ENCODE measurements around the gene CHRNA4.

The CHRNA4 gene

GRCh38 chr20:63360850-63361518 is at the start of gene CHRNA4:
Gene CHRNA4 (minus strand): TSS chr20:63361349. CDS start chr20:63361165, 184 bp downstream.
- no peak for FAIRE-seq

GRCh38 chr20:63409834-63410435 is 48.8 kb upstream of the CHRNA4 start:
- no peak for FAIRE-seq

- FAIRE-seq = no peak
Observed at GRCh38 chr20:63409066-63409833, 48.1 kb upstream of the CHRNA4 start.

DNA sequence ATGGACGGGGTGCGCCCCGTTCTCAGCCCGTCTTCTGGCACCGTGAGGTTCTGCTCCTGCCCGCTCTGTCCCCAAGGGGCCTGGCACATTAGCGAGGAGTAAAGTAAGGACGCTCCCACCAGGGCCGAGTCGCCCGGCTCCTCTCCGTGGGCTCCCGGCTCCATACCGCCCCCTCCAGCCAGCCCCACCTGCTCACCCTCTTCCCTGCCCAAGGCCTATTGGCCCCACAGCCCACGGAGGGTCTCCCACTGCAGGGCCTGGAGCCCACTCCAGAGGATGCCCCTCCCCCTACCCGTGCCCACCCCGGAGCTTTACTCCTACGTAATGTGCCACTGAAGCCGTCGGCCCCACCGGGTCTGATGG is 47.5 kb upstream of the CHRNA4 start:
- no peak for FAIRE-seq

DNA sequence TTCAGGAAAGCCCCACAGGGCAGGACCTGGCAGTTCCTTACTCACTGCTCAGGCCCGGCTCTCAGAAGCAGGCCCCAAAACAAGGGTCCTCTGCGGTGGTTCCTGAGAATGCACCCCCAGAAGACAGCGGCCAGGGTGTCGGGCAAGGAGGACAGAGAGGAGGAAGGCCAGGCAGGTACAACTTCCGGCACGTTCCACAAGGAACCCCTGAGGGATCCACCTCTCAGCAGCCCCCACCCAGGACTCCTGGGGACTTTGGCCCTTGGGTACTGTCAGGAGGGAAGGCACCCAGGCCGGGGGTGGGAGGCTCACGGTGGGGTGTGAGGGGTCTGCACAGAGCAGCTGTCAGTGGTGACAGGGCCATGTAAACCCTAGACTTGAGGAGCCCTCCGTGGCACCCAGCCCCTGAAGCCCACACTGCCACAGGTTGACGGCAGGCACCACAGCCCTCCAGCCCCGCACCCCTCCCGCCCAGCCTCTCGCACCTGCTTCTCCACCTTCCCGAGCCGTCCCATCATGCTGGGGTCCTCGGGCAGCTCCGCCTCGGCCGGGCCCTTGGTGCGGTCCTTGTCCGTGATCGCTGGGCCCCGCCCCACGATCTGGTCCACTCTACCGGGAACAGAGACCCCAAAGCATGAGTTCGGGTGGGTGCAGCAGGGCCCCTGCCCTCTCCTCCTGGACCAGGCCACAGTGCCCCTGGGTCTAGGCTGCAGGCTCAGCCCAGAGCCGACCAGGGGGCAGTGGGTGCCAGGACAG is 47.0 kb upstream of the CHRNA4 start:
- FAIRE-seq = no peak

DNA sequence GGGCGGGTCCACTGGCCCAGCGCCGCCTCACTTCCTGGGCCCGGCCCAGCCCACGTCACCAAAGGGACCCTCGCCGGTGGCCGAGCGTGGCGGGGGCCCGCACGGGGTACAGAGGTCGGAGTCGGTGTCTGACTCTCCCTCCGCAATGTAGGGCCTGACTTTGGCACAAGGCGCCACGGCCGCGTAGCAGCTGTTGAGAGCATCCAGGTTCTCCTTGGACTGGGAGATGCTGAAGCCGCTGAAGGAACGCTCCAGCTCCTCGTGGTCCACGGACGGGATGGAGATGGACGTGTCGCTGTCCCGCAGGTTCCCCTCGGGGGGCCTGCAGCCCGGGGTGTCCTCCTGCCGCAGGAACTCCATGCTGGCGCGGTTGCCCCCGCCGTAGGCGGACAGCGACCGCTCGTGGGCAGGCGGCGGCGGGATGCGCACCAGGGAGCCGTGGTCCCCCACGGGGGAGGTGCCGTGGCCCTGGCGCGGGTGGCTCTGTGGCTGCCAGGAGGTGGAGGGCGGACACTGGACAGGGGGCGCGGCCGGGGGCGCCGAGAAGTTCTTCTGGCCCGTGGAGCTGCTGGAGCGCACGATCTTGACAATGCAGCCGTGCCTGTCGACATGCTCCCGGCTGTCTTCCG is 45.6 kb upstream of the CHRNA4 start:
- FAIRE-seq = no peak

- no peak for FAIRE-seq
Observed at GRCh38 chr20:63406011-63406410, 44.9 kb upstream of the CHRNA4 start.

DNA sequence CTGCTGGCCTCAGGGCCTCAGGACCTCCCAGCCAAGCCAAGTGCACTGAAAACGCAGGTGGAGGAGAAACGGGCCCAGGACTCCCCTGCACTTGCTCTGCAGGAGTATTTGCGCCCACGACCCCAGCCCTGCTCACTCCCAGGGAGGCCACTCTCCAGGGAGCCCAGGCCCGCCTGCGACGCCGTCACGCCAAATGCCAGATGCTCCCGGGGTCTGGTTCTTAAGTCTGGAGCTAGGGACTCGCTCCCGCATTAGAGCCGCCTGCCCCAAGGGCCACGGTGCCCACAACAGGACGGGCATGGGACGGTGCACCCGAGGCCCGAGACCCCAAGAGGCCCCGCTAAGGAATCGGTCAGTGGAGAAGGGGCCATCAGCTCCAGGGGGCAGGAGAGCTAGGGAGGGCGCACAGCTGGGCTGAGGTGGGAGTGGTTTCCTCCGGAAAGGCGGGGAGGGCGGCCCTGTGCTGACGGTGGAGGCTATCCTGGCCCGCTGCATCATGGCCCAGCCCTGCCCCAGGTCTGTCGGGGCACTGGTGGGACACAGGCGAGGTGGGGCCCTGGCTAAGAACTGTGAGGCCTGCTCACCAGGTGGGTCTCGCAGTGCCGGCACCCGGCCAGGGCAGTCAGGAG is 44.1 kb upstream of the CHRNA4 start:
- FAIRE-seq = no peak

DNA sequence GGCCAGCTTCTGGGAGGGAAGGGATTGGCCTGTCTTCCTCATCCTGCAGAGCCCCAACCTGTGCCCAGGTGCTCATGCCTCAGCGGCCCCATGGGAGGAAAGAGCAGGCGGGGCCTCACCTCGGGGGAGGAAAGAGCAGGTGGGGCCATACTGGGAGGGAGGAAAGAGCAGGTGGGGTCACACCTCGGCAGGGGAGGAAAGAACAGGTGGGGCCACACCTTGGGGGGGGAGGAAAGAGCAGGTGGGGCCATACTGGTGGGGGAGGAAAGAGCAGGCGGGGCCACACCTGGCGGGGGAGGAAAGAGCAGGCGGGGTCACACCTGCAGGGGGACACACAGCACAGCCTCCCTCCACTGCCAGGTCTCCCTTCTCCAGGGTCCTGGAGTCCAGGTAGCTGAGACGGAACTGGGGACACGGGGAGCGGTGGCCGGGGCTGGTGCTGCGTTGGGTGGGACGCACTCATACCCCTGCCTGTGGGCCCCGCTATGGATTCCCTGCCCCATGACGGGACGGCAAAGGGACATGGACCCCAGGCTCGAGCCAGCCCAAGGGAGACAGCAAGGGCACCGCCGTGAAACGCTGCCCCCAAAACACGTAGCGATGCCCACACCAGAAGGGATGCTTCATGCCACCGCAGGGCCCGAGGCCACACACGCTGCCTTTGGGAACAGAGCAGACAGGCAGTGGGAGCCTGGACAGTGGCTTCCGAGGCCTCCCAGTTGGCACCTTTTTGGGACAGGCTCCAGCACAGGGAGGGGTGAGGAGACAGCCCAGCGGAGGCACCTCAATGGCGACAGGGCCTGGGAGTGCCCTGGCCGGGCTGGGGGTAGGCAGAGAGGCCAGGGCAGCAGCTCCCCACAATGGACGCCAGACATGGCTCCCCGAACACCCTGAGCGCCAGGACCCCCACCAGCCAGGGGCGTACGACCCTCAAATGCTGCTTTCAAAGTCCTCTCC is 43.3 kb upstream of the CHRNA4 start:
- no peak for FAIRE-seq

GRCh38 chr20:63403403-63404105 is 42.4 kb upstream of the CHRNA4 start:
- FAIRE-seq = no peak

- FAIRE-seq = no peak
Observed at GRCh38 chr20:63402860-63403220, 41.7 kb upstream of the CHRNA4 start.

GRCh38 chr20:63402181-63402859 is 41.2 kb upstream of the CHRNA4 start:
- FAIRE-seq = no peak

GRCh38 chr20:63401384-63402110 is 40.4 kb upstream of the CHRNA4 start:
- FAIRE-seq = no peak

DNA sequence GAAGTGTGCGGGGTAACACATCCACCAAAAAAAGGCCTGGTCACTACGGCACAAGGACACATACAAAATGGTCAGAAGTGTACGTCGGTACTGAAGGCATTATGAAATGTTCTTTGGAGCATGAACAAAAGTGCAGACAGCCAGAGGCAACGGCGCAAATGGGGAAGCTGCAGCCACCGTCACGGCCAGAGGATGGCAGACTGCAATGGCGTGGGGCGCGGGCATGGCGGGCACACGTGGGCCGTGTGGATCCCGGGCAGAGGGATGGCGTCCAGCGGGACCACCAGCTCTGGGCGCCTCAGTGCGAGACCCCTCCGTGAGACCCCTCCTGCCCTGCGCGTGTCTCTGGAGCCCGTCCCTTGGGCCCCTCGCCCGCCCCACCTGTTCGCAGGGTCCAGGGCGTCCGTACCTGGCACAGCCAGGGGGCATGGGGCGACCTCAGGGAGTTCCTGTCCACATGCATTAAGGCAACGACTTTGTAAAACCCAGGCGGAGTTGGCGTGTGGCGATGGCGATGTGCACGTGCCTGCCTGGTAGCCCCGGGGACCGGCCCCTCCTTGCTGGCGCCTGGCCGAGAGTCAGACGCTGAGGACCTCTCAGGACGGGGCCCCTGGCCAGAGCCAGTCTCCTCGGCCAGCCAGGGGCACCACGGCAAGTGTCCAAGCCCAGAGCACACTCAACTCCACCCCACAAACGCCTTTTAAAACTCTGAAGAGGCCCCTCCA is 39.5 kb upstream of the CHRNA4 start:
- no peak for FAIRE-seq

DNA sequence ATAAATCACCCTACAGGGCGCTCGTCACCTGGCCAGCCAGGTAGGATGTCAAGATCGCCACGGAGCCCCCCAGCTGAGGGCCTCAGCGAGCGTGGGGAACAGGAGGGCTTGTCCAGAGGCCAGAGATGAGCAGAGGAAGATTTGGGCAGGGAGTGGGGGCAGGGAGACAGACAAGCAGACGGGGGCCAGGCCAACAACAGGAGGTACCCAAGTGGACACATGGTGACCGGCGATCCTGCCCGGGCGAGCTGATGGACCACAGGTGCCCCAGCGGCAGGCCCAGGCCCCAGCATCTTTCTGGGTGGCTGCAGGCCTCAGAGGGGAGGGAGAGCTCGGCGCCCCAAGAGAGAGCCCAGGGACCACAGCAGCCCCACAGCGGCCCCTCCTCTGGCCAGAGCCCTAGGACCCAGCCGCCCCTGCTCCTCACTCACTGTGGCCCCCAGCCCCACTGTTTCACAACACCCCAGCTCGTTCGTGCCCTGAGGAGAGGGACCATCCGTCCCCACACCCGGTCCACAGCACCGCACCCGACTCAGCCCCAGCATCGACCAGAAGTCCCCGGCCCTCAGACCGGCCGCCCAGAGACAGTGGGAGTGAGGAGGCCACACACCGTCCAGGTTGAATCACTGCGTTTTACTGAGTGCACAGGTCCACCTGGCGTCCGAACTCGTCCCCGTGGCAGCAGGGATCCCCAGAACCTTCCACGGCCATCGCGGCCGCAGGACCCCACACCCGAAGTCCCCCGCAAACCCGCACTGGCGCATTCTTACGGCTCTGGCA is 38.6 kb upstream of the CHRNA4 start:
- no peak for FAIRE-seq

DNA sequence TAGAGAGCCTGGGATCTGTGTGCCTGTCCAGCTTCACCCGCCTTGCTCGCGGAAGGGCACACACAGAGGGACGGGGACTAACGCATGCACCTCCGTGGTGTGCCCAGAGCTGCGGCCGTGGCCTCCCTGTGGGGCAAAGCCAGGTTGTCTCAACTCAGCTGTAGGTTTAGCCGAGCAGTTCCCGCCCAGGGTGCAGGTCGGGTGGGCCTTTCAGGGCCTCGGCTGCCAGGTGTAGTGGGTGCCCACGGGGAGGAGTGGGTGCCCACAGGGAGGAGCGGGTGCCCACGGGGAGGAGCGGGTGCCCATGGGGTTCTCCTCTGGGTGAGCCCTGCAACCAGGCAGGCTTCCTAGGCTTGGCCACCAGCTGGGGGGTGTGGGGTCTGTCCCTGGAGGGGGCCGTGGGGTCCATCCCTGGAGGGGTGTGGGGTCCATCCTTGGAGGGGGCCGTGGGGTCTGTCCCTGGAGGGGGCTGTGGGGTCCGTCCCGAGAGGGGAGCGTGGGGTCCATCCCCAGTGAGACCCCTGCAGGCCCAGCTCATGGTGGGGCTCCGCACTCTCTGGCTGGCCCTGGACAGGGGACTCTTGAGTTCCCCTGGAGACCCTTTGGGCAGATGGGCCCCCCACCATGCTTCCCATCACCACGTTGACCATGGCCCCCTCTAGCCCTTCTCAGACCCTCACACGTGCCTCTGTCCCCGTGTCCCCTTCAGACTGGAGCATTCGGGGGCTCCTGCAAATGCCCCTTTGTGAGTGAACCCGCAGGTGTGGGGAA is 37.8 kb upstream of the CHRNA4 start:
- FAIRE-seq = no peak

DNA sequence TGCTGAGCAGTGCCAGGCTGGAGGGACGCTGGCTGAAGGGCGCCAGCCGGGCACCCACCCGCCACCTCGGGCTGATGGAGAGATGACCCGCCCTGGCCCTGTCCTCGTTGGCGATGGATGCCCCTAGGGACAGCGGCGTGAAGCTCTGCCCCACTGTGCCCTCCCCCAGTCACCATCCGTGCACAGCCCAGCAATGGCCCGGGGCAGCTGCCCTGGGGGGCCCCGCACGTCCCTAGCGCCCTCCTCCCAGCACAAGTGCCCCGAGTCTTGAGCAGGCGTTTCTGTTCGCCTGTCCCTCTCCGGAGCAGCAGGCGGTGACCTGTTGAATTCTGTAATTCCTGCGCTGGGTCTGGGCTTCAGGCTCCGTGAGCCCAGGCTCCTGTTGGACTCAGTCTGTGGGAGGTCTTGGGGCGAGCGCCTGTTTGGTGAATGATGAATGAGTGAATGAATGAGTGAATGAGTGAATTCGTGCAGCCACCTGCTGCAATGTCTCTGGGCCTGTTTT is 36.8 kb upstream of the CHRNA4 start:
- FAIRE-seq = no peak

Data from islet of Langerhans (tissue), 1 donor.